ENCODE results near the gene INPP5J.

DNA sequence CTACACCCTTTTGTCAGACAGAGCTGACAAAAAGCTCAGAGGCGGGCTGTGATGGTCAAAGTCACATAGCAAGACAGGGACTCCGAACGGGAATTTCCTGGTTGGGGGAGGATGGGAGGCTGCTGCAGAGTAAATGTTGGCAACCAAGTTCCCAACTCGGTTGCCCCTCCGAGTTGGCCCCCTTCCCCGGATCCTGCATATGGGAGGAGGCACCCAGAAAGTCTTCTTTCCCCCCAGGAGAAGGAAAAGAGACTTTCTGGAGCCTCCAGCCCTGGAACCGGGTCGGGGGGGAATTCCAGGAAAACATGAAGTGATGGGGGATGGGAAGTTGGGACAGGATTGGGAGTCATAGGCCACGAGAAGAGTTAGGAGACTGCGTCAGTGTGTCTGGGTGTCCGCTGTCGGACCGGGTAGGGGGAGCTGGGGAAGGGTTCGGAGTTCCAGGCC, 16.0 kb upstream of the INPP5J start:
- TF ChIP-seq, protein P1, sequence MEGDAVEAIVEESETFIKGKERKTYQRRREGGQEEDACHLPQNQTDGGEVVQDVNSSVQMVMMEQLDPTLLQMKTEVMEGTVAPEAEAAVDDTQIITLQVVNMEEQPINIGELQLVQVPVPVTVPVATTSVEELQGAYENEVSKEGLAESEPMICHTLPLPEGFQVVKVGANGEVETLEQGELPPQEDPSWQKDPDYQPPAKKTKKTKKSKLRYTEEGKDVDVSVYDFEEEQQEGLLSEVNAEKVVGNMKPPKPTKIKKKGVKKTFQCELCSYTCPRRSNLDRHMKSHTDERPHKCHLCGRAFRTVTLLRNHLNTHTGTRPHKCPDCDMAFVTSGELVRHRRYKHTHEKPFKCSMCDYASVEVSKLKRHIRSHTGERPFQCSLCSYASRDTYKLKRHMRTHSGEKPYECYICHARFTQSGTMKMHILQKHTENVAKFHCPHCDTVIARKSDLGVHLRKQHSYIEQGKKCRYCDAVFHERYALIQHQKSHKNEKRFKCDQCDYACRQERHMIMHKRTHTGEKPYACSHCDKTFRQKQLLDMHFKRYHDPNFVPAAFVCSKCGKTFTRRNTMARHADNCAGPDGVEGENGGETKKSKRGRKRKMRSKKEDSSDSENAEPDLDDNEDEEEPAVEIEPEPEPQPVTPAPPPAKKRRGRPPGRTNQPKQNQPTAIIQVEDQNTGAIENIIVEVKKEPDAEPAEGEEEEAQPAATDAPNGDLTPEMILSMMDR (IDR thresholded peaks at IDR 0.05): no peak
- TF ChIP-seq, protein P2, sequence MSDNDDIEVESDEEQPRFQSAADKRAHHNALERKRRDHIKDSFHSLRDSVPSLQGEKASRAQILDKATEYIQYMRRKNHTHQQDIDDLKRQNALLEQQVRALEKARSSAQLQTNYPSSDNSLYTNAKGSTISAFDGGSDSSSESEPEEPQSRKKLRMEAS (CRISPR knock-in tag; IDR thresholded peaks at IDR 0.05): no peak
- TF ChIP-seq ZNF232 (CRISPR knock-in tag; IDR thresholded peaks at IDR 0.05) (no peak), ZNF263 (CRISPR knock-in tag; IDR thresholded peaks at IDR 0.05; ENCODE audit: low read depth) (no peak), ELF4 (CRISPR knock-in tag; IDR thresholded peaks at IDR 0.05; ENCODE audit: low read depth) (no peak), ETV6 (CRISPR knock-in tag; IDR thresholded peaks at IDR 0.05) (no peak), PRRX2 (CRISPR knock-in tag; IDR thresholded peaks at IDR 0.05) (no peak), RORB (CRISPR knock-in tag; IDR thresholded peaks at IDR 0.05) (no peak)
- TF ChIP-seq, protein P3, sequence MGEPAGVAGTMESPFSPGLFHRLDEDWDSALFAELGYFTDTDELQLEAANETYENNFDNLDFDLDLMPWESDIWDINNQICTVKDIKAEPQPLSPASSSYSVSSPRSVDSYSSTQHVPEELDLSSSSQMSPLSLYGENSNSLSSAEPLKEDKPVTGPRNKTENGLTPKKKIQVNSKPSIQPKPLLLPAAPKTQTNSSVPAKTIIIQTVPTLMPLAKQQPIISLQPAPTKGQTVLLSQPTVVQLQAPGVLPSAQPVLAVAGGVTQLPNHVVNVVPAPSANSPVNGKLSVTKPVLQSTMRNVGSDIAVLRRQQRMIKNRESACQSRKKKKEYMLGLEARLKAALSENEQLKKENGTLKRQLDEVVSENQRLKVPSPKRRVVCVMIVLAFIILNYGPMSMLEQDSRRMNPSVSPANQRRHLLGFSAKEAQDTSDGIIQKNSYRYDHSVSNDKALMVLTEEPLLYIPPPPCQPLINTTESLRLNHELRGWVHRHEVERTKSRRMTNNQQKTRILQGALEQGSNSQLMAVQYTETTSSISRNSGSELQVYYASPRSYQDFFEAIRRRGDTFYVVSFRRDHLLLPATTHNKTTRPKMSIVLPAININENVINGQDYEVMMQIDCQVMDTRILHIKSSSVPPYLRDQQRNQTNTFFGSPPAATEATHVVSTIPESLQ (CRISPR knock-in tag; IDR thresholded peaks at IDR 0.05): no peak
- TF ChIP-seq, protein P4, sequence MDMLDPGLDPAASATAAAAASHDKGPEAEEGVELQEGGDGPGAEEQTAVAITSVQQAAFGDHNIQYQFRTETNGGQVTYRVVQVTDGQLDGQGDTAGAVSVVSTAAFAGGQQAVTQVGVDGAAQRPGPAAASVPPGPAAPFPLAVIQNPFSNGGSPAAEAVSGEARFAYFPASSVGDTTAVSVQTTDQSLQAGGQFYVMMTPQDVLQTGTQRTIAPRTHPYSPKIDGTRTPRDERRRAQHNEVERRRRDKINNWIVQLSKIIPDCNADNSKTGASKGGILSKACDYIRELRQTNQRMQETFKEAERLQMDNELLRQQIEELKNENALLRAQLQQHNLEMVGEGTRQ (CRISPR knock-in tag; IDR thresholded peaks at IDR 0.05): no peak

Measured in WTC11 (cell line).